H9 (cell line): Measurements from ENCODE around the gene LPAR2. TPM values are rescaled to one million over a fixed set of nuclear protein-coding genes. Genes with fewer than 3 reads are reported as not detected.

Experiments
- DNase-seq: peaks from one replicate; pipeline ENCODE4 v3.0.0-alpha.2; 2017
- H2AFZ ChIP-seq: one replicate; pipeline ENCODE4 v1.6.1; 2013; ENCODE audit warnings: mild to moderate bottlenecking, low read length, control low read depth, moderate library complexity
- H2AK5ac ChIP-seq: 2 replicates; pipeline ENCODE4 v1.6.1; 2013; ENCODE audit warnings: low read length, control low read depth, mixed read lengths; ENCODE audit not compliant: insufficient read length
- H2BK120ac ChIP-seq: one replicate; pipeline ENCODE4 v1.6.1; 2013; ENCODE audit warnings: low read depth, mild to moderate bottlenecking, low read length, control low read depth, inconsistent platforms; ENCODE audit not compliant: poor library complexity, severe bottlenecking
- H2BK12ac ChIP-seq: 2 replicates; pipeline ENCODE4 v1.6.1; 2013; ENCODE audit warnings: low read length, control low read depth, mixed read lengths, low read depth; ENCODE audit not compliant: insufficient read length
- H2BK15ac ChIP-seq: 2 replicates; pipeline ENCODE4 v1.6.1; 2013; ENCODE audit warnings: low read depth, low read length, control low read depth
- H2BK20ac ChIP-seq: one replicate; pipeline ENCODE4 v1.6.1; 2013; ENCODE audit warnings: low read depth, mild to moderate bottlenecking, low read length, control low read depth, inconsistent platforms; ENCODE audit not compliant: poor library complexity, severe bottlenecking
- H2BK5ac ChIP-seq: 2 replicates; pipeline ENCODE4 v1.6.1; 2013; ENCODE audit warnings: low read length, control low read depth, mixed read lengths; ENCODE audit not compliant: insufficient read length
- H3K14ac ChIP-seq: 2 replicates; pipeline ENCODE4 v1.6.1; 2013; ENCODE audit warnings: low read length, control low read depth; ENCODE audit not compliant: insufficient read depth
- H3K18ac ChIP-seq: 2 replicates; pipeline ENCODE4 v1.6.1; 2013; ENCODE audit warnings: low read depth, mild to moderate bottlenecking, mixed read lengths, low read length, control low read depth; ENCODE audit not compliant: insufficient read length
- H3K23ac ChIP-seq: 2 replicates; pipeline ENCODE4 v1.6.1; 2013; ENCODE audit warnings: low read length, control low read depth, mixed read lengths, low read depth; ENCODE audit not compliant: insufficient read length
- H3K23me2 ChIP-seq: 2 replicates; pipeline ENCODE4 v1.6.1; 2013; ENCODE audit warnings: low read depth, mild to moderate bottlenecking, mixed read lengths, low read length, control low read depth; ENCODE audit not compliant: insufficient read length, poor library complexity, severe bottlenecking
- H3K27ac ChIP-seq: 2 replicates; pipeline ENCODE4 v1.5.1; 2013; ENCODE audit warnings: low read length, control low read depth, mixed read lengths, low read depth; ENCODE audit not compliant: insufficient read length
- H3K27me3 ChIP-seq: 2 replicates; pipeline ENCODE4 v1.6.1; 2013; ENCODE audit warnings: low read length, control low read depth, inconsistent platforms; ENCODE audit not compliant: insufficient read depth
- H3K4ac ChIP-seq: 2 replicates; pipeline ENCODE4 v1.6.1; 2013; ENCODE audit warnings: low read depth, mild to moderate bottlenecking, control low read depth, inconsistent platforms, low read length, moderate library complexity
- H3K4me1 ChIP-seq: 2 replicates; pipeline ENCODE4 v1.6.1; 2013; ENCODE audit warnings: low read length, control low read depth, inconsistent platforms; ENCODE audit not compliant: insufficient read depth
- H3K4me2 ChIP-seq: 2 replicates; pipeline ENCODE4 v1.6.1; 2013; ENCODE audit warnings: low read length, control low read depth, mixed read lengths; ENCODE audit not compliant: insufficient read length, insufficient read depth
- H3K56ac ChIP-seq: 2 replicates; pipeline ENCODE4 v1.6.1; 2013; ENCODE audit warnings: low read depth, mild to moderate bottlenecking, mixed read lengths, low read length, control low read depth; ENCODE audit not compliant: insufficient read length
- H3K79me1 ChIP-seq: 2 replicates; pipeline ENCODE4 v1.6.1; 2013; ENCODE audit warnings: low read depth, mild to moderate bottlenecking, moderate library complexity, low read length, control low read depth, inconsistent platforms; ENCODE audit not compliant: insufficient read depth, poor library complexity, severe bottlenecking
- H3K79me2 ChIP-seq: 2 replicates; pipeline ENCODE4 v1.6.1; 2013; ENCODE audit warnings: low read length, control low read depth, inconsistent platforms; ENCODE audit not compliant: insufficient read depth
- H3K9ac ChIP-seq: 2 replicates; pipeline ENCODE4 v1.6.1; 2013; ENCODE audit warnings: low read length, control low read depth, mixed read lengths; ENCODE audit not compliant: insufficient read length; ENCODE audit errors: extremely low read depth
- H3K9me3 ChIP-seq: one replicate; pipeline ENCODE4 v1.6.1; 2013; ENCODE audit warnings: low read depth, low read length, inconsistent platforms; ENCODE audit not compliant: control insufficient read depth
- H3T11ph ChIP-seq: one replicate; pipeline ENCODE4 v1.6.1; 2013; ENCODE audit warnings: mild to moderate bottlenecking, low read length, control low read depth, inconsistent platforms
- H4K20me1 ChIP-seq: one replicate; pipeline ENCODE4 v1.6.1; 2013; ENCODE audit not compliant: control insufficient read depth, insufficient read length, insufficient read depth
- H4K5ac ChIP-seq: 2 replicates; pipeline ENCODE4 v1.6.1; 2013; ENCODE audit warnings: low read depth, mild to moderate bottlenecking, mixed read lengths, low read length, control low read depth; ENCODE audit not compliant: insufficient read length
- H4K8ac ChIP-seq: replicated peaks from 2 replicates; pipeline ENCODE4 v1.6.1; 2013; ENCODE audit warnings: low read length, control low read depth, mixed read lengths, low read depth; ENCODE audit not compliant: insufficient read length
- H4K91ac ChIP-seq: 2 replicates; pipeline ENCODE4 v1.6.1; 2013; ENCODE audit warnings: low read depth, mild to moderate bottlenecking, moderate library complexity, mixed read lengths, low read length, control low read depth; ENCODE audit not compliant: insufficient read length
- H3K27ac Mint-ChIP-seq, 3 experiments: 2 replicates in 2 of 3; 3 replicates in 1 of 3; pipeline ENCODE4 v1.8.0; 2020 to 2021; ENCODE audit warnings: mixed read lengths in 3 of 3, mild to moderate bottlenecking in 1 of 3, moderate library complexity in 1 of 3
- H3K27me3 Mint-ChIP-seq: 2 replicates; pipeline ENCODE4 v1.8.0; 2021; ENCODE audit warnings: low read depth, mild to moderate bottlenecking, moderate library complexity, mixed read lengths
- H3K36me3 Mint-ChIP-seq, 3 experiments: 2 replicates in 2 of 3; 3 replicates in 1 of 3; pipeline ENCODE4 v1.8.0; 2020 to 2021; ENCODE audit warnings: low read depth in 3 of 3, mixed read lengths in 3 of 3; ENCODE audit not compliant: insufficient read depth in 1 of 3
- H3K4me1 Mint-ChIP-seq, 2 experiments: 2 replicates each; pipeline ENCODE4 v1.8.0; 2020; ENCODE audit warnings: mixed read lengths in 2 of 2
- H3K4me3 Mint-ChIP-seq, 2 experiments: 2 replicates in 1 of 2; 3 replicates in 1 of 2; pipeline ENCODE4 v1.8.0; 2020 to 2021; ENCODE audit warnings: mild to moderate bottlenecking in 2 of 2, mixed read lengths in 2 of 2, moderate library complexity in 1 of 2
- H3K9me3 Mint-ChIP-seq, 2 experiments: 2 replicates in 1 of 2; 3 replicates in 1 of 2; pipeline ENCODE4 v1.8.0; 2020; ENCODE audit warnings: mild to moderate bottlenecking in 2 of 2, mixed read lengths in 2 of 2, moderate library complexity in 1 of 2
- WGBS: extraction: QIAGEN DNeasy Blood & Tissue Kit; methylation state at CpG from one replicate; pipeline ENCODE4 v1.1.7; 2013; ENCODE audit warnings: missing lambda C conversion rate, low lambda C conversion rate, mixed read lengths; ENCODE audit not compliant: insufficient read length; ENCODE audit errors: extremely low coverage; 5-methylcytosine and 5-hydroxymethylcytosine counted together
- total RNA-seq: library from RNA; stranded (reverse); gene quantifications from 2 replicates; pipeline ENCODE4 v1.2.1, GENCODE V29; 2021
- TF ChIP-seq, protein P1 (sequence below): fragments of 200-600 bp; sonication (generic); conservative IDR thresholded peaks from 3 replicates; pipeline ENCODE4 v1.8.0; 2021; ENCODE audit warnings: antibody characterized with exemption, mild to moderate bottlenecking

Gene LPAR2
- total RNA-seq, 1 experiment from 2014 or later = 51.8 TPM

DNA sequence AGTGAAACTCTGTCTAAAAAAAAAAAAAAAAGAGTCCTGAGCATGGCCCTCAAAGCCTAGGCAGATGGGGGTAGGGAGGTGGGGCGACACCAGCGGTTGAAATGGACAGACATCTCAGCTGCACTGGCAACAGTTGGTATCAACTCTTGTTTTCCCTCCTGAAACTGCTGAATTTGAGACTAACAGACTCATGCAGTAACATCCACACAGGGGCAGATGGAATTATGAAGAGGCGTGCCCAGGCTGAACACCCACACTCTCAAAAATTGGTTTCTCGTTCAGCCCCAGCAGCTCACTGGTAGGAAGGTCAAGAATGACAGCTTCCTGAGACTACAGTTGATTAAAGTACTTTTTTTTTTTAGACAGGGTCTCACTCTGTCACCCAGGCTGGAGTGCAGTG, 33.6 kb downstream of the LPAR2 start:
- Histone ChIP-seq H2BK15ac (no peak overlapping the region), H4K91ac (no peak overlapping the region), H3K79me2 (no peaks in the 10 kb centered on the region), H3K18ac (no peak overlapping the region), H3K4ac (no peak overlapping the region), H2AFZ (no peak overlapping the region), H3K27ac (no peak overlapping the region), H3K56ac (no peak overlapping the region), H3K79me1 (no peaks in the 10 kb centered on the region), H3K14ac (no peak overlapping the region), H4K5ac (no peak overlapping the region), H2BK120ac (no peak overlapping the region), H2AK5ac (no peak overlapping the region), H4K20me1 (no peaks in the 10 kb centered on the region), H3K23ac (no peak overlapping the region), H3K23me2 (no peaks in the 10 kb centered on the region), H2BK20ac (no peak overlapping the region), H4K8ac (no peak overlapping the region), H2BK5ac (no peak overlapping the region), H2BK12ac (no peak overlapping the region), H3K9me3 (no peaks in the 10 kb centered on the region), H3T11ph (no peak overlapping the region), H3K4me2 (no peak overlapping the region), H3K27me3 (no peaks in the 10 kb centered on the region), H3K9ac (no peak overlapping the region), H3K4me1 (peaks cover 10% of the 10 kb centered on the region; the same call in 1 of the 2 replicates)
- Mint-ChIP-seq H3K9me3 (no peaks in the 10 kb centered on the region; a peak in 1 of 5 replicates), H3K4me3 (no peak overlapping the region), H3K4me1 (peaks cover 14 to 24% of the 10 kb centered on the region in 2 experiments), H3K27ac (no peak overlapping the region), H3K36me3 (no peaks in the 10 kb centered on the region), H3K27me3 (no peaks in the 10 kb centered on the region)
- TF ChIP-seq, protein P1, sequence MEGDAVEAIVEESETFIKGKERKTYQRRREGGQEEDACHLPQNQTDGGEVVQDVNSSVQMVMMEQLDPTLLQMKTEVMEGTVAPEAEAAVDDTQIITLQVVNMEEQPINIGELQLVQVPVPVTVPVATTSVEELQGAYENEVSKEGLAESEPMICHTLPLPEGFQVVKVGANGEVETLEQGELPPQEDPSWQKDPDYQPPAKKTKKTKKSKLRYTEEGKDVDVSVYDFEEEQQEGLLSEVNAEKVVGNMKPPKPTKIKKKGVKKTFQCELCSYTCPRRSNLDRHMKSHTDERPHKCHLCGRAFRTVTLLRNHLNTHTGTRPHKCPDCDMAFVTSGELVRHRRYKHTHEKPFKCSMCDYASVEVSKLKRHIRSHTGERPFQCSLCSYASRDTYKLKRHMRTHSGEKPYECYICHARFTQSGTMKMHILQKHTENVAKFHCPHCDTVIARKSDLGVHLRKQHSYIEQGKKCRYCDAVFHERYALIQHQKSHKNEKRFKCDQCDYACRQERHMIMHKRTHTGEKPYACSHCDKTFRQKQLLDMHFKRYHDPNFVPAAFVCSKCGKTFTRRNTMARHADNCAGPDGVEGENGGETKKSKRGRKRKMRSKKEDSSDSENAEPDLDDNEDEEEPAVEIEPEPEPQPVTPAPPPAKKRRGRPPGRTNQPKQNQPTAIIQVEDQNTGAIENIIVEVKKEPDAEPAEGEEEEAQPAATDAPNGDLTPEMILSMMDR = no peak
- no CpG with 5 or more reads among the region's 4 CpGs for WGBS
- no peak for DNase-seq
